Measurements from ENCODE around the gene PFDN6.

DNA sequence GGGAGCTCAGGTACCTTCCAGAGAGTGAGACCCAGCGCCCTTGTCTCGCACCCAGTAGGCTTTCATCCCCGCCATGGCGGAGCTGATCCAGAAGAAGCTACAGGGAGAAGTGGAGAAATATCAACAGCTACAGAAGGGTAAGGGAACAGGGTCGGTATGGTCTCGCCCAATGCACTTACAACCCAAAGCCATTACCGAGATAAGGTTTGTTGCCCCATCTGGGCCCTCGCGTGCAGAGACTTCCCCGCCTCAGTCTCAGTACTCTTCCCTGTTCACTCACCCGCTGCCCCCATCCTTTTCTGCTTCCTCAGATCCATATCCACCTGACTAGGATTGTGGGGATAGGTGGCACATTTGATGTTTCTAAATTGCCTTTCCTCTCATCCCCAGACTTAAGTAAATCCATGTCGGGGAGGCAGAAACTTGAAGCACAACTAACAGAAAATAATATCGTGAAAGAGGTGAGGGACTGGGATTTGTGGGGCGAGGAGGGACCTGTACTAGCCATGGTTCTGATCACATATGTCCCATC lies 449 bp downstream of the PFDN6 start:
- TF ChIP-seq, protein P1, sequence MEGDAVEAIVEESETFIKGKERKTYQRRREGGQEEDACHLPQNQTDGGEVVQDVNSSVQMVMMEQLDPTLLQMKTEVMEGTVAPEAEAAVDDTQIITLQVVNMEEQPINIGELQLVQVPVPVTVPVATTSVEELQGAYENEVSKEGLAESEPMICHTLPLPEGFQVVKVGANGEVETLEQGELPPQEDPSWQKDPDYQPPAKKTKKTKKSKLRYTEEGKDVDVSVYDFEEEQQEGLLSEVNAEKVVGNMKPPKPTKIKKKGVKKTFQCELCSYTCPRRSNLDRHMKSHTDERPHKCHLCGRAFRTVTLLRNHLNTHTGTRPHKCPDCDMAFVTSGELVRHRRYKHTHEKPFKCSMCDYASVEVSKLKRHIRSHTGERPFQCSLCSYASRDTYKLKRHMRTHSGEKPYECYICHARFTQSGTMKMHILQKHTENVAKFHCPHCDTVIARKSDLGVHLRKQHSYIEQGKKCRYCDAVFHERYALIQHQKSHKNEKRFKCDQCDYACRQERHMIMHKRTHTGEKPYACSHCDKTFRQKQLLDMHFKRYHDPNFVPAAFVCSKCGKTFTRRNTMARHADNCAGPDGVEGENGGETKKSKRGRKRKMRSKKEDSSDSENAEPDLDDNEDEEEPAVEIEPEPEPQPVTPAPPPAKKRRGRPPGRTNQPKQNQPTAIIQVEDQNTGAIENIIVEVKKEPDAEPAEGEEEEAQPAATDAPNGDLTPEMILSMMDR (IDR thresholded peaks at IDR 0.05), result no peak
- TF ChIP-seq, protein P2, sequence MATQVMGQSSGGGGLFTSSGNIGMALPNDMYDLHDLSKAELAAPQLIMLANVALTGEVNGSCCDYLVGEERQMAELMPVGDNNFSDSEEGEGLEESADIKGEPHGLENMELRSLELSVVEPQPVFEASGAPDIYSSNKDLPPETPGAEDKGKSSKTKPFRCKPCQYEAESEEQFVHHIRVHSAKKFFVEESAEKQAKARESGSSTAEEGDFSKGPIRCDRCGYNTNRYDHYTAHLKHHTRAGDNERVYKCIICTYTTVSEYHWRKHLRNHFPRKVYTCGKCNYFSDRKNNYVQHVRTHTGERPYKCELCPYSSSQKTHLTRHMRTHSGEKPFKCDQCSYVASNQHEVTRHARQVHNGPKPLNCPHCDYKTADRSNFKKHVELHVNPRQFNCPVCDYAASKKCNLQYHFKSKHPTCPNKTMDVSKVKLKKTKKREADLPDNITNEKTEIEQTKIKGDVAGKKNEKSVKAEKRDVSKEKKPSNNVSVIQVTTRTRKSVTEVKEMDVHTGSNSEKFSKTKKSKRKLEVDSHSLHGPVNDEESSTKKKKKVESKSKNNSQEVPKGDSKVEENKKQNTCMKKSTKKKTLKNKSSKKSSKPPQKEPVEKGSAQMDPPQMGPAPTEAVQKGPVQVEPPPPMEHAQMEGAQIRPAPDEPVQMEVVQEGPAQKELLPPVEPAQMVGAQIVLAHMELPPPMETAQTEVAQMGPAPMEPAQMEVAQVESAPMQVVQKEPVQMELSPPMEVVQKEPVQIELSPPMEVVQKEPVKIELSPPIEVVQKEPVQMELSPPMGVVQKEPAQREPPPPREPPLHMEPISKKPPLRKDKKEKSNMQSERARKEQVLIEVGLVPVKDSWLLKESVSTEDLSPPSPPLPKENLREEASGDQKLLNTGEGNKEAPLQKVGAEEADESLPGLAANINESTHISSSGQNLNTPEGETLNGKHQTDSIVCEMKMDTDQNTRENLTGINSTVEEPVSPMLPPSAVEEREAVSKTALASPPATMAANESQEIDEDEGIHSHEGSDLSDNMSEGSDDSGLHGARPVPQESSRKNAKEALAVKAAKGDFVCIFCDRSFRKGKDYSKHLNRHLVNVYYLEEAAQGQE (IDR thresholded peaks at IDR 0.05; ENCODE audit: low read depth, low read length), result no peak
- TF ChIP-seq RFX5 (IDR thresholded peaks at IDR 0.05; ENCODE audit: low read length) (no peak), NFIC (IDR thresholded peaks at IDR 0.05; ENCODE audit: borderline replicate concordance) (no peak), NRF1 (IDR thresholded peaks at IDR 0.05; ENCODE audit: low read depth, low read length) (no peak), POLR2AphosphoS5 (IDR thresholded peaks at IDR 0.05; ENCODE audit: low read depth, low read length) (no peak), YY1 (IDR thresholded peaks at IDR 0.05; ENCODE audit: low read depth) (no peak), ELF1 (IDR thresholded peaks at IDR 0.05) (no peak), EZH2phosphoT487 (IDR thresholded peaks at IDR 0.05; ENCODE audit: borderline replicate concordance, low read depth) (no peak), JUND (IDR thresholded peaks at IDR 0.05) (no peak)
- TF ChIP-seq, protein P3, sequence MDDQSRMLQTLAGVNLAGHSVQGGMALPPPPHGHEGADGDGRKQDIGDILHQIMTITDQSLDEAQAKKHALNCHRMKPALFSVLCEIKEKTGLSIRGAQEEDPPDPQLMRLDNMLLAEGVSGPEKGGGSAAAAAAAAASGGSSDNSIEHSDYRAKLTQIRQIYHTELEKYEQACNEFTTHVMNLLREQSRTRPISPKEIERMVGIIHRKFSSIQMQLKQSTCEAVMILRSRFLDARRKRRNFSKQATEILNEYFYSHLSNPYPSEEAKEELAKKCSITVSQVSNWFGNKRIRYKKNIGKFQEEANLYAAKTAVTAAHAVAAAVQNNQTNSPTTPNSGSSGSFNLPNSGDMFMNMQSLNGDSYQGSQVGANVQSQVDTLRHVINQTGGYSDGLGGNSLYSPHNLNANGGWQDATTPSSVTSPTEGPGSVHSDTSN (IDR thresholded peaks at IDR 0.05), result no peak
- TF ChIP-seq, protein P4, sequence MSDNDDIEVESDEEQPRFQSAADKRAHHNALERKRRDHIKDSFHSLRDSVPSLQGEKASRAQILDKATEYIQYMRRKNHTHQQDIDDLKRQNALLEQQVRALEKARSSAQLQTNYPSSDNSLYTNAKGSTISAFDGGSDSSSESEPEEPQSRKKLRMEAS (IDR thresholded peaks at IDR 0.05; ENCODE audit: low read depth), result no peak
- TF ChIP-seq, protein P5, sequence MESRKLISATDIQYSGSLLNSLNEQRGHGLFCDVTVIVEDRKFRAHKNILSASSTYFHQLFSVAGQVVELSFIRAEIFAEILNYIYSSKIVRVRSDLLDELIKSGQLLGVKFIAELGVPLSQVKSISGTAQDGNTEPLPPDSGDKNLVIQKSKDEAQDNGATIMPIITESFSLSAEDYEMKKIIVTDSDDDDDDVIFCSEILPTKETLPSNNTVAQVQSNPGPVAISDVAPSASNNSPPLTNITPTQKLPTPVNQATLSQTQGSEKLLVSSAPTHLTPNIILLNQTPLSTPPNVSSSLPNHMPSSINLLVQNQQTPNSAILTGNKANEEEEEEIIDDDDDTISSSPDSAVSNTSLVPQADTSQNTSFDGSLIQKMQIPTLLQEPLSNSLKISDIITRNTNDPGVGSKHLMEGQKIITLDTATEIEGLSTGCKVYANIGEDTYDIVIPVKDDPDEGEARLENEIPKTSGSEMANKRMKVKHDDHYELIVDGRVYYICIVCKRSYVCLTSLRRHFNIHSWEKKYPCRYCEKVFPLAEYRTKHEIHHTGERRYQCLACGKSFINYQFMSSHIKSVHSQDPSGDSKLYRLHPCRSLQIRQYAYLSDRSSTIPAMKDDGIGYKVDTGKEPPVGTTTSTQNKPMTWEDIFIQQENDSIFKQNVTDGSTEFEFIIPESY (IDR thresholded peaks at IDR 0.05; ENCODE audit: borderline replicate concordance, low read depth), result no peak
- TF ChIP-seq, protein P6, sequence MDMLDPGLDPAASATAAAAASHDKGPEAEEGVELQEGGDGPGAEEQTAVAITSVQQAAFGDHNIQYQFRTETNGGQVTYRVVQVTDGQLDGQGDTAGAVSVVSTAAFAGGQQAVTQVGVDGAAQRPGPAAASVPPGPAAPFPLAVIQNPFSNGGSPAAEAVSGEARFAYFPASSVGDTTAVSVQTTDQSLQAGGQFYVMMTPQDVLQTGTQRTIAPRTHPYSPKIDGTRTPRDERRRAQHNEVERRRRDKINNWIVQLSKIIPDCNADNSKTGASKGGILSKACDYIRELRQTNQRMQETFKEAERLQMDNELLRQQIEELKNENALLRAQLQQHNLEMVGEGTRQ (IDR thresholded peaks at IDR 0.05; ENCODE audit: borderline replicate concordance, low read depth, low read length), result no peak

All from SK-N-SH (cell line).